GM19328 (cell line): ENCODE data around the gene ADGRD1.
"Not testable (repeated sequence)": the region's sequence is repeated elsewhere in the genome, so short reads cannot be mapped to it uniquely, and the experiment has no call there.

Experiments
- ATAC-seq: cut with Tn5 transposase; IDR thresholded peaks from one replicate; pipeline ENCODE4 v1.9.1; 2021; ENCODE audit warnings: mild to moderate bottlenecking, moderate library complexity; ENCODE audit not compliant: unreplicated experiment

ADGRD1 gene

GRCh38 chr12:131113568-131114270 lies 160.0 kb downstream of the ADGRD1 start:
- ATAC-seq = no peak

GRCh38 chr12:131114271-131114670 lies 160.6 kb downstream of the ADGRD1 start:
- ATAC-seq = no peak

- ATAC-seq = no peak
Measured at GRCh38 chr12:131114942-131115584, 161.4 kb downstream of the ADGRD1 start.

- no peak for ATAC-seq
Measured at GRCh38 chr12:131115766-131116467, 162.2 kb downstream of the ADGRD1 start.

- ATAC-seq = no peak
Measured at GRCh38 chr12:131116468-131117117, 162.9 kb downstream of the ADGRD1 start.

- no peak for ATAC-seq
Measured at GRCh38 chr12:131117438-131118245, 163.9 kb downstream of the ADGRD1 start.

- no peak for ATAC-seq
Measured at GRCh38 chr12:131118371-131118770, 164.7 kb downstream of the ADGRD1 start.

GRCh38 chr12:131119345-131119744 lies 165.6 kb downstream of the ADGRD1 start:
- ATAC-seq = not testable (repeated sequence)

GRCh38 chr12:131119936-131120335 lies 166.2 kb downstream of the ADGRD1 start:
- no peak for ATAC-seq

- no peak for ATAC-seq
Measured at GRCh38 chr12:131120831-131121271, 167.1 kb downstream of the ADGRD1 start.

- no peak for ATAC-seq
Measured at GRCh38 chr12:131121705-131122405, 168.1 kb downstream of the ADGRD1 start.

GRCh38 chr12:131122631-131123030 lies 168.9 kb downstream of the ADGRD1 start:
- no peak for ATAC-seq

- no peak for ATAC-seq
Measured at GRCh38 chr12:131123817-131124216, 170.1 kb downstream of the ADGRD1 start.

- ATAC-seq = no peak
Measured at GRCh38 chr12:131124487-131125280, 171.0 kb downstream of the ADGRD1 start.

GRCh38 chr12:131126662-131127173 lies 173.0 kb downstream of the ADGRD1 start:
- ATAC-seq = no peak

GRCh38 chr12:131128556-131128955 lies 174.8 kb downstream of the ADGRD1 start:
- no peak for ATAC-seq

GRCh38 chr12:131128966-131129619 lies 175.4 kb downstream of the ADGRD1 start:
- ATAC-seq = not testable (repeated sequence)

- ATAC-seq = no peak
Measured at GRCh38 chr12:131129839-131130238, 176.1 kb downstream of the ADGRD1 start.
